ENCODE measurements around the gene RAB36. TPM values are rescaled to one million over a fixed set of nuclear protein-coding genes. Genes with fewer than 3 reads are reported as not detected.

Gene RAB36
- total RNA-seq, 1 experiment from 2014 or later = 1.1 TPM

DNA sequence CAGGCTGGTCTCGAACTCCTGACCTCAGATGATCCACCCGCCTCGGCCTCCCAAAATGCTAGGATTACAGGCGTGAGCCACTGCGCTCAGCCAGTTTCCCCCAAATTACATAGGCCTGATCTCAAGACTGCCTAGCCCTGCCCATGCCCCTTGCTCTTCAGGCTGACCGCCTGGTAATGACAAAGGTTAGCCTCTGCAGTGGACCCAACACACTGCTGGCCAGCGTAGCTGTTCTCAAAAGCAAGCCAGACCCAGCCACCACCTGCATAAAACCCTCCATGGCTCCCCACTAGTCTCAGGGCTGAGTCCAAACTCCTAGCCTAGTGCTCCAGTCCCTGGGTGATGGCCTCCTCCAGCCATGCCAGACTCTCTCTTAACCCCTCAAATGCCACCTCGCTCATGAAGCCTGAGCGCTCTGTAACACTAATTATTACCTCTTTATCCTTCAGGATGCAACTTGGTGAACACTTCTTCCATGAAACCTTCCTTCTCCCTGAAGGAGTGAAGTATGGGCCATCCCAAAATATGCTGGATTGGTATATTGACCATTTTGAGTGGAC lies 2.7 kb upstream of the RAB36 start:
- ChIA-PET CTCF (no interaction called here), POLR2A (ENCODE audit: unreplicated experiment) (no interaction called here)
- no peaks in the 10 kb centered on the region for H3K27me3 ChIP-seq (ENCODE audit: low read length)
- no peak overlapping the region for H3K27ac ChIP-seq (ENCODE audit: low read length)
- peak overlapping the region; percentile 33; the same call in 1 of the 2 replicates for H3K9ac ChIP-seq (ENCODE audit: low read length)
- DNase-seq = no peak
- no peaks in the 10 kb centered on the region for H4K20me1 ChIP-seq (ENCODE audit: low read length)
- no peaks in the 10 kb centered on the region for H3K36me3 ChIP-seq (ENCODE audit: low read depth, low read length)
- ATAC-seq = no peak
- TF ChIP-seq EZH2phosphoT487 (IDR thresholded peaks at IDR 0.05; ENCODE audit: borderline replicate concordance, low read length) = no peak
- no peak for TF ChIP-seq EZH2 (IDR thresholded peaks at IDR 0.05; ENCODE audit: low read length, unreplicated experiment)
- TF ChIP-seq, protein P1, sequence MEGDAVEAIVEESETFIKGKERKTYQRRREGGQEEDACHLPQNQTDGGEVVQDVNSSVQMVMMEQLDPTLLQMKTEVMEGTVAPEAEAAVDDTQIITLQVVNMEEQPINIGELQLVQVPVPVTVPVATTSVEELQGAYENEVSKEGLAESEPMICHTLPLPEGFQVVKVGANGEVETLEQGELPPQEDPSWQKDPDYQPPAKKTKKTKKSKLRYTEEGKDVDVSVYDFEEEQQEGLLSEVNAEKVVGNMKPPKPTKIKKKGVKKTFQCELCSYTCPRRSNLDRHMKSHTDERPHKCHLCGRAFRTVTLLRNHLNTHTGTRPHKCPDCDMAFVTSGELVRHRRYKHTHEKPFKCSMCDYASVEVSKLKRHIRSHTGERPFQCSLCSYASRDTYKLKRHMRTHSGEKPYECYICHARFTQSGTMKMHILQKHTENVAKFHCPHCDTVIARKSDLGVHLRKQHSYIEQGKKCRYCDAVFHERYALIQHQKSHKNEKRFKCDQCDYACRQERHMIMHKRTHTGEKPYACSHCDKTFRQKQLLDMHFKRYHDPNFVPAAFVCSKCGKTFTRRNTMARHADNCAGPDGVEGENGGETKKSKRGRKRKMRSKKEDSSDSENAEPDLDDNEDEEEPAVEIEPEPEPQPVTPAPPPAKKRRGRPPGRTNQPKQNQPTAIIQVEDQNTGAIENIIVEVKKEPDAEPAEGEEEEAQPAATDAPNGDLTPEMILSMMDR (conservative IDR thresholded peaks at IDR 0.05; ENCODE audit: low read depth, low read length) = no peak
- H2AFZ ChIP-seq (ENCODE audit: low read length) = 0 out of 2 replicates have a peak overlapping the region, but pooled peaks have one; percentile 91
- peak overlapping the region; percentile 88 for H3K4me2 ChIP-seq (ENCODE audit: low read length)
- no peaks in the 10 kb centered on the region for H3K79me2 ChIP-seq (ENCODE audit: low read length)
- H3K4me3 ChIP-seq (ENCODE audit: low read length) = peak overlapping the region; percentile 67
- BruUV-seq (replicated peaks) = no TSS peak
- H3K4me1 ChIP-seq (ENCODE audit: insufficient read depth, low read length) = peaks cover 19% of the 10 kb centered on the region
- no peaks in the 10 kb centered on the region for H3K9me3 ChIP-seq (ENCODE audit: low read length)
- H3F3A ChIP-seq (ENCODE audit: low read length, unreplicated experiment) = no peaks in the 10 kb centered on the region
- intact Hi-C loops (cut with micrococcal nuclease) = no loop called here
- H3K9me2 ChIP-seq (replicated peaks; ENCODE audit: low read length) = no peaks in the 10 kb centered on the region

DNA sequence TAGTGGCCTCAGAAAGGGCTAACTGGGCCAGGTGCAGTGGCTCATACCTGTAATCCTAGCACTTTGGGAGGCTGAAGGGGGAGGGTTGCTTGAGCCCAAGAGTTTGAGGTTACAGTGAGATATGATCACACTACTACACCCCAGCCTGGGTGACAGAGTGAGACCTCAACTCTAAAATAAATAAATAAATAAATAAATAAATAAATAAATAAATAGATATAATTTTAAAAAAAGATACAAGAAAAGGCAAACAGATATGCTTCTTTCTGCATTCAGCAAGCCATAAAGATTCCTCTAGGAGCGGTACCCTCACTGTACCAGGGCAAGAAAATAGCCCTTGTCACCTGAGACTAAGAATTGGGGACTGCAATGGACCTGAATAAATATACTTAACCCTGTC lies 2.2 kb upstream of the RAB36 start:
- Histone ChIP-seq H3K4me3 (ENCODE audit: low read length) (no peak overlapping the region), H3K27me3 (ENCODE audit: low read length) (no peaks in the 10 kb centered on the region), H4K20me1 (ENCODE audit: low read length) (no peaks in the 10 kb centered on the region), H2AFZ (ENCODE audit: low read length) (no peak overlapping the region), H3K9me3 (ENCODE audit: low read length) (no peaks in the 10 kb centered on the region), H3K9me2 (replicated peaks; ENCODE audit: low read length) (no peaks in the 10 kb centered on the region), H3K4me1 (ENCODE audit: insufficient read depth, low read length) (peaks cover 24% of the 10 kb centered on the region), H3K27ac (ENCODE audit: low read length) (no peak overlapping the region), H3K79me2 (ENCODE audit: low read length) (no peaks in the 10 kb centered on the region), H3K9ac (ENCODE audit: low read length) (no peak overlapping the region), H3K4me2 (ENCODE audit: low read length) (no peak overlapping the region), H3F3A (ENCODE audit: low read length, unreplicated experiment) (no peaks in the 10 kb centered on the region), H3K36me3 (ENCODE audit: low read depth, low read length) (no peaks in the 10 kb centered on the region)
- no TSS peak for BruUV-seq (replicated peaks)
- ChIA-PET POLR2A (ENCODE audit: unreplicated experiment) (no interaction called here), CTCF (no interaction called here)
- ATAC-seq (no peak), DNase-seq (no peak)
- intact Hi-C loops (cut with micrococcal nuclease) = no loop called here
- no peak for TF ChIP-seq EZH2phosphoT487 (IDR thresholded peaks at IDR 0.05; ENCODE audit: borderline replicate concordance, low read length)
- TF ChIP-seq, protein P1 (conservative IDR thresholded peaks at IDR 0.05; ENCODE audit: low read depth, low read length) = no peak
- TF ChIP-seq EZH2 (IDR thresholded peaks at IDR 0.05; ENCODE audit: low read length, unreplicated experiment) = no peak

DNA sequence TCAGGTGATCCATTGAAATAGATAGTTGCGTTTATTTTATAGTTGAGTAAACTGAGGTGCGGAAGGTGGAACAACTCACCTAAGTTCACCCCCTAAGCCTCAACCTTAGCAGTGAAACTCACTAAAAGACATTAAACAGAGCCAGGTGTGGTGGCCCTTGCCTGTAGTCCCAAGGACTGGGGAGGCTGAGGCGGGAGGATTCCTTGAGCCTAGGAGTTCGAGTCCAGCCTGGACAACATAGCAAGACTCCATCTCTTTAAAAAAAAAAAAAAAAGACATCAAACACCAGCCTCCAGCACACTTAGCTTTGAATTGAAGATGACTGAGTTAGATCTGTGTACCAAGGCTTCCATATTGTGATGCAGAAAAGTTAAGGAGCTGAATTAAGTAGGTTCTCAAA lies 845 bp upstream of the RAB36 start:
- Histone ChIP-seq H3K36me3 (ENCODE audit: low read depth, low read length) (no peaks in the 10 kb centered on the region), H3K4me1 (ENCODE audit: insufficient read depth, low read length) (peaks cover 25% of the 10 kb centered on the region), H3K4me3 (ENCODE audit: low read length) (peak overlapping the region; percentile 65), H3K9ac (ENCODE audit: low read length) (0 out of 2 replicates have a peak overlapping the region, but pooled peaks have one; percentile 33), H3K9me2 (replicated peaks; ENCODE audit: low read length) (no peaks in the 10 kb centered on the region), H4K20me1 (ENCODE audit: low read length) (no peaks in the 10 kb centered on the region), H3K27me3 (ENCODE audit: low read length) (no peaks in the 10 kb centered on the region), H3K9me3 (ENCODE audit: low read length) (no peaks in the 10 kb centered on the region), H3K79me2 (ENCODE audit: low read length) (no peaks in the 10 kb centered on the region), H2AFZ (ENCODE audit: low read length) (peak overlapping the region; percentile 86), H3K27ac (ENCODE audit: low read length) (no peak overlapping the region), H3K4me2 (ENCODE audit: low read length) (peak overlapping the region; percentile 89), H3F3A (ENCODE audit: low read length, unreplicated experiment) (no peaks in the 10 kb centered on the region)
- ATAC-seq (no peak), DNase-seq (no peak)
- ChIA-PET POLR2A (ENCODE audit: unreplicated experiment) (interaction anchor here (0.6 kb wide), 1 partner anchor 377 kb away, joined by 5 read pairs; no protein-coding TSS in a partner anchor), CTCF (interaction anchor here (0.6 kb wide), 2 partner anchors 82 to 461 kb away, joined by 3 to 5 read pairs; no protein-coding TSS in a partner anchor)
- TF ChIP-seq EZH2phosphoT487 (IDR thresholded peaks at IDR 0.05; ENCODE audit: borderline replicate concordance, low read length) (no peak), EZH2 (IDR thresholded peaks at IDR 0.05; ENCODE audit: low read length, unreplicated experiment) (no peak)
- TF ChIP-seq, protein P1 (conservative IDR thresholded peaks at IDR 0.05; ENCODE audit: low read depth, low read length) = no peak
- intact Hi-C loops (cut with micrococcal nuclease) = no loop called here
- no TSS peak for BruUV-seq (replicated peaks)

All from PC-3 (cell line).